Subcutaneous abdominal adipose tissue (tissue), 5 donors: ENCODE measurements around the gene RBFOX2.

Source experiments
- H3K27ac ChIP-seq: one replicate; pipeline ENCODE4 v1.7.0; 2013; ENCODE audit warnings: low read depth, mild to moderate bottlenecking, inconsistent platforms, low read length, moderate library complexity
- H3K27me3 ChIP-seq, 5 donors: one replicate each; pipeline ENCODE4 v1.7.0; 2013; ENCODE audit warnings: low read length in 5 of 5, inconsistent platforms in 1 of 5; ENCODE audit not compliant: control insufficient read depth in 5 of 5, insufficient read depth in 4 of 5
- H3K36me3 ChIP-seq, 5 donors: one replicate each; pipeline ENCODE4 v1.7.0; 2013; ENCODE audit warnings: low read length in 5 of 5; ENCODE audit not compliant: control insufficient read depth in 5 of 5, insufficient read depth in 5 of 5
- H3K4me1 ChIP-seq, 5 donors: one replicate each; pipeline ENCODE4 v1.7.0; 2013; ENCODE audit warnings: low read length in 5 of 5, mild to moderate bottlenecking in 3 of 5, moderate library complexity in 1 of 5; ENCODE audit not compliant: control insufficient read depth in 5 of 5, insufficient read depth in 5 of 5
- H3K4me3 ChIP-seq, 5 donors: one replicate each; pipeline ENCODE4 v1.7.0; 2013; ENCODE audit warnings: low read length in 5 of 5, low read depth in 1 of 5
- H3K9ac ChIP-seq, 5 donors: one replicate each; pipeline ENCODE4 v1.7.0; 2013; ENCODE audit warnings: low read length in 5 of 5, mild to moderate bottlenecking in 4 of 5, moderate library complexity in 3 of 5
- H3K9me3 ChIP-seq, 5 donors: one replicate each; pipeline ENCODE4 v1.7.0; 2013; ENCODE audit warnings: low read length in 5 of 5; ENCODE audit not compliant: control insufficient read depth in 5 of 5
- donor health status: healthy.
- donor health status: healthy.
- donor health status: healthy.
- donor health status: healthy.
- donor health status: healthy.

RBFOX2 gene

DNA sequence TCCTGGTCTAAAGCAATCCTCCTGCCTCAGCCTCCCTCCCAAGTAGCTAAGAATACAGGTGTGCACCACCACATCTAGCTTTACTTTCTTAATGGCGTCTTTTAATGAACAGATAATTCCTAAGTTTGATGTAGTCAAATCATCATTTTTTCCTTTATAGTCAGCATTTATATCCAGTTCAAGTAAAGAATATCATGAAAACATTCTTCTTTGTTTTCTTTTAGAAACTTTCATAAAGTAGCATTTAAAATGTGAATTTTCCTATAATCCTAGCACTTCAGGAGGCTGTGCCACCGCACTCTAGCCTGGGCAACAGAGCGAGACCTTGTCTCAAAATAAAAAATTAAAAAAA, 61.6 kb downstream of the RBFOX2 start:
- H3K4me3 ChIP-seq: no peak overlapping the region
- H3K9ac ChIP-seq: no peak overlapping the region
- H3K9me3 ChIP-seq: no peaks in the 10 kb centered on the region
- peaks cover 0 to 16% (median 9%) of the 10 kb centered on the region in 5 donors for H3K4me1 ChIP-seq
- no peaks in the 10 kb centered on the region for H3K27me3 ChIP-seq
- H3K27ac ChIP-seq: no peak overlapping the region
- no peaks in the 10 kb centered on the region for H3K36me3 ChIP-seq

DNA sequence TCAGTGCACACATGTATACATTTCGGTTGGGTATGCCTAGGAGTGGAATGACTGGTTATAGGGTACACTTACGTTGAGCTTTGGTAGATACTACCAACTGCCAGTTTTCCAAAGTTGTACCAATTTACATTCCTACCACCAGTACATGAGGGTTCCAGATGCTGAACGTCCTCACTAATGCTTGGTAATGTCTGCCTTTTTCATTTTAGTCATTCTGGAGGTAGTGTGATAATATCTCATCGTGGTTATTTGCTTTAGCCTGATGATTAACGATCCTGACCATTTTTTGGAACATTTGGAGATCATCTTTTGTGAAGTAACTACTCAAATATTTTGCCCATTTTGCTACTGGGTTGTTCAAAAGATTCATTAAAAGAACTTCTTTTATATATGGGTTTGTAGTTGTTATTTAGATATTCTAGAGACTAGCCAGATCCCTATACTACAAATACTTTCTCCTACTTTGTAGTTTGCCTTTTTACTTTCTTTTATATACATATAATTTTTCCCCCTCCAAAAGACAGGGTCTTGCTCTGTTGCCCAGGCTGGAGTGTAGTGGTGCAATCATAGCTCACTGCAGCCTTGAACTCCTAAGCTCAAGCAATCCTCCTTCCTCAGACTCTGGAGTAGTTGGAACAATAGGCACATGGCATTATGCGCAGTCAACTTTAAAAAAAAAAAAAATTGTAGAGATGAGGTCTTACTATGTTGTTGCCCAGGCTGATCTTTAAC, 62.1 kb downstream of the RBFOX2 start:
- H3K27ac ChIP-seq: no peak overlapping the region
- H3K27me3 ChIP-seq: no peaks in the 10 kb centered on the region
- H3K4me1 ChIP-seq: peaks cover 0 to 21% (median 7%) of the 10 kb centered on the region in 5 donors

DNA sequence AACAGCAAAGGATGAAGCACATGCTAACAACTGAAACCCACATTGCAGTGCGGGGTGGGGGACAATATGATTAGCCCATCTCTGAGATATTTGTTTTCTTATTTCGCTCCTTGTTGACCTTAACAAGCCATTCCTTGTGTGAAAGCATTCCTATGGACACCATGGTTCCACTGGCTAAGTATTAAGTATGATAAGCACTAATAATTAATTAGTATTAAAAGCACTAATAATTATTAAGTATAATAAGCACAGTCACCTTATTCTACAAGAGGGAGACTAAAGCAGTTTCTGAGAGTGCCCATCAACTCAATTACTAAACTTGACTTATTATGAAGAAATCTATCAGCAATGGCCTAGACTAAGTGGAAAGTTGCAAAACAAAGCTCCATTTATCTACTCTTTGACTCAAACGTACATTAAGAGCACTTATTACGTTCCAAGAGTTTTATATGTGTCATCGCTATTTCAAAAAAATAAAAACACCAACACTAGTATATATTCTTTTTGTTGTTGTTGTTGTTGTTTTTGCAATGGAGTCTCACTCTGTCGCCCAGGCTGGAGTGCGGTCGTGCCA, 65.3 kb downstream of the RBFOX2 start:
- Histone ChIP-seq H3K27ac (no peak overlapping the region), H3K27me3 (no peaks in the 10 kb centered on the region), H3K4me1 (peaks cover 0 to 34% (median 5%) of the 10 kb centered on the region in 5 donors), H3K36me3 (no peaks in the 10 kb centered on the region), H3K4me3 (no peak overlapping the region), H3K9me3 (no peaks in the 10 kb centered on the region), H3K9ac (no peak overlapping the region)

More for the DNA sequence above, 62.1 kb downstream of the RBFOX2 start:
- Histone ChIP-seq H3K9ac (no peak overlapping the region), H3K36me3 (no peaks in the 10 kb centered on the region), H3K9me3 (no peaks in the 10 kb centered on the region), H3K4me3 (no peak overlapping the region)

DNA sequence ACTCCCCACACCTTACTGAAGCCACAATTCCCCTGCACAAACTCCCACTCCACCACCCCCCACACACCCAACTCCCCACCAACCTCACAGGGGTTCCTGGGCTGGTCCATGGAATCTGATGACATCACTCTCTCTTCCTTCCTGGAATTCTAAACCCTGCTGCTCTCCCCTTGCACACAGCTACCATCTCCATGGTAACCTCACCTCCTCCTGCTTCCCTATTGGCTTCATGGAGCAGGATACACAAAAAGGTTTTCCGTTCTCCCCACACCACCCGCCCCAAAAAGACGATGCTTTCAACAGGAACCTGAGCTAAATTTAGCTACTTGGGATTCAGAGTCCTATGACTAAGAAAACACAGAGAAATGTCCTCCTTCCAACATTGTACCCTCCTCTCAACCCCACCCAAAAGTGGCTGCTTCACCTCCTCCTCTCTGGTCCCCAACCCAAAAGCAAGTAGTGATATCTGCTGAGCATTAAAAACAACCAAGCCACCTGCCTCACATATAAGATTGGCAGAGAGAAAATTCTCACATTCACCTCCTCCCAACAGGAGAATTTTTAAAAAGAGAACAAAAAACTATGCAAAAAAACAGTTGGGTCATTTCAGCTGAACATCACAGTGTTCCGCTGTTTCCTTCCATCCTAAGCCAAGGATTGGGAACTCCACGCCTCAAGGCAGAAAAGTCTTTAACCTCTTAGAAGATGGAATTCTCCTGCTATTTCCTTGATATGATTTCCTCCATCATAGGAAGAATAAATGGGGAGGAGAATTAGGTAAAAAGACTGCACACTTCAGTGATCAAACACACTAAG, 66.9 kb downstream of the RBFOX2 start:
- Histone ChIP-seq H3K27ac (peak overlapping the region; percentile 42), H3K36me3 (no peaks in the 10 kb centered on the region), H3K9ac (no peak overlapping the region), H3K9me3 (no peaks in the 10 kb centered on the region), H3K27me3 (no peaks in the 10 kb centered on the region), H3K4me1 (peaks cover 0 to 35% (median 5%) of the 10 kb centered on the region in 5 donors), H3K4me3 (peak overlapping the region in 1 of 5 donors; percentile 2)

DNA sequence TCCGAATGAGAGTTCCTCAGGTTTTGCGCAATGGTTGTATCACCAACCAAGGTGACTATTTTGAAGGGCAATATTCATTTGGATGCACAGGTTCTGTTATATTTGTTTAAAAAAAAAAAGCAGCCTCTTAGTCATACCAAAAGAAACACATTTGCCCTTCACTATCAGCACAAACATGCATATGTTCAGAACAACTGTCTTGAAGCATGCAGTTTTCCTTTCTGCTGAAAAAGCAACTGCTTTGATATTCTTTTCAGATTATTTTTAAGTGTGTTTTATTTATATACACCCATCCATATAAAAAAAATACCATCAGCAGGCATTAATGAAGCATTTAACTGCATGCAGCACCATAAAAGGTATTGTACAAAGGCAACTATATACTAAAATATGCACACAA, 67.8 kb downstream of the RBFOX2 start:
- peaks cover 0 to 35% (median 5%) of the 10 kb centered on the region in 5 donors for H3K4me1 ChIP-seq
- no peak overlapping the region for H3K27ac ChIP-seq
- no peaks in the 10 kb centered on the region for H3K36me3 ChIP-seq
- no peak overlapping the region for H3K9ac ChIP-seq
- no peaks in the 10 kb centered on the region for H3K9me3 ChIP-seq
- peak overlapping the region in 1 of 5 donors; percentile 2 for H3K4me3 ChIP-seq
- H3K27me3 ChIP-seq: no peaks in the 10 kb centered on the region

DNA sequence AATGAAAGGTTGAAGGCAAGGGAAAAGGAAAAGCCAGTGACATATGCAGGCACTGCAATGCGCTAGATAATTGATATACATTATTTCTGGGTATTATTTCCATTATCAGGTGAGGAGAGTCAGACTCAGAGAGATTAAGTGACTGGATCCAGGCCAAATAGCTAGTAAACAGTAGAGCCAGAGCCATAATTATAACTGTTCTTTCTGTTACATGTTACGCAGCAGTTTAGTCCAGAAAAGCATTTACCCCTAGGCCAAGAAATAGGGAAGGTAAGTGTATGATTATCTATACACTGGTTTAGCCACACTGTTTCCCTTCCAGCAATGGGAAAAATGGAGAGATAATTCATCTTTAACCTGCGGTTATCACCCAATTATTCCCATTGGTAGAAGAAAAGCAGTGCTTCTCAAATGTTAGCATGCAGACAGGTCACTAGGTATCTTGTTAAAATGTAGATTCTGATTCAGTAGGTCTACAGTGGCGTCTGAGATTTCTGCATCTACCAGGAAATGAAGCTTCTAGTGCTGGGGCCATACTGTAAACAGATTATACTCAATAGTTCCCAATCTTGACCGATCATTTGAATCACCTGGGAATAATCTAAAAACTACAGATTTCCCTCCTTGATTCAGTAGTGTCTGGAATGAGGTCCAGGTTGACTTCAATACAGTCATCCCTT, 69.4 kb downstream of the RBFOX2 start:
- Histone ChIP-seq H3K4me3 (no peak overlapping the region), H3K4me1 (peaks cover 0 to 35% (median 5%) of the 10 kb centered on the region in 5 donors), H3K27ac (no peak overlapping the region), H3K9me3 (no peaks in the 10 kb centered on the region), H3K36me3 (no peaks in the 10 kb centered on the region), H3K9ac (no peak overlapping the region), H3K27me3 (no peaks in the 10 kb centered on the region)

DNA sequence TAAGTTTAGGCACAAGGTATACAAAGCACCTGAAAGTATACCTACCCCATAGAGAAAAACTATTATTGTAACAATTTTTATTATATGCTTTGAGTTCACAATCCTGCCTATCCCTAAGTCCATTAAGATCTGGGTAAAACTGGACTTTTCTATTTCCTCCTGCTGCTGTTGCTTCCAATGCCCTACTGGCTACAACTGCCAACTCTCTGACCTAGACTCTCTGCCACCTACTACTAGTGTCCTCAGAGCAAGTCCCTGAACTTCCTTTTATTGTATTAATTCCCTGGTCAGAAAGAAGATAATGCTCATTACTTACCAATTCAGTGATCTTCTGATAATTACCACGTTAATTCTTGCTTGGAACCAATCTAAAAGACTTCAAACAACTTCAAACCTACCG, 70.3 kb downstream of the RBFOX2 start:
- Histone ChIP-seq H3K4me1 (peaks cover 0 to 35% (median 5%) of the 10 kb centered on the region in 5 donors), H3K27ac (no peak overlapping the region), H3K4me3 (no peak overlapping the region), H3K27me3 (no peaks in the 10 kb centered on the region), H3K9ac (no peak overlapping the region), H3K9me3 (no peaks in the 10 kb centered on the region), H3K36me3 (no peaks in the 10 kb centered on the region)

DNA sequence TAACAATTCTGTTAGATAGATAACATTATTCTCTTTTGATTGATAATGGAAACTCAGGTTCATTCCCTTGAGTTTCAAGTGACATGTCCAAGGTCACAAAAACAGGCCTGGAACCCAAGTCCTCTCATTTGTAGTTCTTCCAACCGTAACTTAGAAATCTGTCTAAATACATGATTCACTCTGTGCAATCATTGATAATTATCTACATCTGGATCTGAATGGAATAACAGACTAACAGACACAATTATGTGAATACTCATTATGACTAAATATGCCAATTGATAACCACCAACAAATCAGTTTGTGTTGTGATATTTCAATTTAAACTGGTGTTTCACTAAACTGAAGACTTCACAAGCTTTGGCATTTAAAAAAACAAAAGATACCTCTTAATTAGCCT, 71.0 kb downstream of the RBFOX2 start:
- Histone ChIP-seq H3K4me3 (no peak overlapping the region), H3K27me3 (no peaks in the 10 kb centered on the region), H3K9me3 (no peaks in the 10 kb centered on the region), H3K27ac (no peak overlapping the region), H3K4me1 (peaks cover 0 to 33% (median 5%) of the 10 kb centered on the region in 5 donors), H3K36me3 (no peaks in the 10 kb centered on the region), H3K9ac (no peak overlapping the region)

DNA sequence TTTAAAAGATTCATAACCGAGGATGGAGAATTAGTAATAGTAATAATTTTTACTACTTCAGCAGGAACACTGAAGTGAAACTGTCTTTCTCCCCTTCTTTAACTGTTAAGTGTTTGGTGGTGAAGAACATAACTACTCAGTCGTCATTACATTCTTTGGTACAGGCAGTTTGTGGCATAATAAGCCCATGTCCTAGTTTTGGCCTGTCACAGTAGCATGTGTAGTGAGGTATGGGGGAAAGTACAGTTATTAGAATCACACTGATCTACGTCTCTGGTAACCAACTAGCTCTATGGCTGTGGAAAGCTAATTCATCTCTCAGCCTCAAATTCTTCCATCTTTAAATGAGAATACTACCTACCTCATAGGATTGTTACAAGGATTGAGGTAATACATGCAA, 71.8 kb downstream of the RBFOX2 start:
- no peak overlapping the region for H3K27ac ChIP-seq
- H3K4me3 ChIP-seq: no peak overlapping the region
- no peaks in the 10 kb centered on the region for H3K9me3 ChIP-seq
- H3K9ac ChIP-seq: no peak overlapping the region
- H3K4me1 ChIP-seq: peaks cover 0 to 26% (median 5%) of the 10 kb centered on the region in 5 donors
- H3K36me3 ChIP-seq: no peaks in the 10 kb centered on the region
- H3K27me3 ChIP-seq: no peaks in the 10 kb centered on the region
